ENCODE results near the gene CMC2.

CMC2 gene

DNA sequence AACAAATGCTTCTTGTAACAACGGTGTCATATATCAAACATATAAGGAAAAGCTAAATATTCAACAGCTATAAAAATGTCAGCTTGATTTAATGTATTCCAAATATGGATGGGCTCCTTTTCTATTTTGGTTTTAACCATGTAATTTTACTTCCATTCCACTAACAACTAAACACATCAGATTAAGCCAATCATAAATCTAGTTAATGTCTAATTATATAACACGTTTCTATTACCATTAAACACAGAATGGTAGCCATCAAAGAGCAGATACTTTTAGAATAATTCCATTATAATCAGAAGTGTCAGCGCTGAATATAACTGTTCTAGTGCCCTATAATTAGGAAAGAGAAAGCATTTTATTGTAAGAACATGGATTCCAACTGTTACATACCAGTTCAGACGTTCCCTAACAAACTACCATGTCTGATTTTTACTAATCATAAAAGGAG, 10.0 kb downstream of the CMC2 start (continued):
- TF ChIP-seq, protein P1, sequence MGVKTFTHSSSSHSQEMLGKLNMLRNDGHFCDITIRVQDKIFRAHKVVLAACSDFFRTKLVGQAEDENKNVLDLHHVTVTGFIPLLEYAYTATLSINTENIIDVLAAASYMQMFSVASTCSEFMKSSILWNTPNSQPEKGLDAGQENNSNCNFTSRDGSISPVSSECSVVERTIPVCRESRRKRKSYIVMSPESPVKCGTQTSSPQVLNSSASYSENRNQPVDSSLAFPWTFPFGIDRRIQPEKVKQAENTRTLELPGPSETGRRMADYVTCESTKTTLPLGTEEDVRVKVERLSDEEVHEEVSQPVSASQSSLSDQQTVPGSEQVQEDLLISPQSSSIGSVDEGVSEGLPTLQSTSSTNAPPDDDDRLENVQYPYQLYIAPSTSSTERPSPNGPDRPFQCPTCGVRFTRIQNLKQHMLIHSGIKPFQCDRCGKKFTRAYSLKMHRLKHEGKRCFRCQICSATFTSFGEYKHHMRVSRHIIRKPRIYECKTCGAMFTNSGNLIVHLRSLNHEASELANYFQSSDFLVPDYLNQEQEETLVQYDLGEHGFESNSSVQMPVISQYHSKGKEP (tag by site-specific recombination; IDR thresholded peaks at IDR 0.05) = peak; percentile 18; the same call in 1 of the 2 replicates
- TF ChIP-seq BCL11A (tag by site-specific recombination; IDR thresholded peaks at IDR 0.05; ENCODE audit: low read depth) (peak; percentile 64; the same call in 1 of the 2 replicates), ZNF621 (tag by site-specific recombination; IDR thresholded peaks at IDR 0.05) (no peak), ZXDB (tag by site-specific recombination; IDR thresholded peaks at IDR 0.05) (peak; percentile 92), ZNF366 (tag by site-specific recombination; conservative IDR thresholded peaks at IDR 0.05) (peak; percentile 92), ZNF626 (tag by site-specific recombination; IDR thresholded peaks at IDR 0.05) (no peak)
- TF ChIP-seq, protein P2, sequence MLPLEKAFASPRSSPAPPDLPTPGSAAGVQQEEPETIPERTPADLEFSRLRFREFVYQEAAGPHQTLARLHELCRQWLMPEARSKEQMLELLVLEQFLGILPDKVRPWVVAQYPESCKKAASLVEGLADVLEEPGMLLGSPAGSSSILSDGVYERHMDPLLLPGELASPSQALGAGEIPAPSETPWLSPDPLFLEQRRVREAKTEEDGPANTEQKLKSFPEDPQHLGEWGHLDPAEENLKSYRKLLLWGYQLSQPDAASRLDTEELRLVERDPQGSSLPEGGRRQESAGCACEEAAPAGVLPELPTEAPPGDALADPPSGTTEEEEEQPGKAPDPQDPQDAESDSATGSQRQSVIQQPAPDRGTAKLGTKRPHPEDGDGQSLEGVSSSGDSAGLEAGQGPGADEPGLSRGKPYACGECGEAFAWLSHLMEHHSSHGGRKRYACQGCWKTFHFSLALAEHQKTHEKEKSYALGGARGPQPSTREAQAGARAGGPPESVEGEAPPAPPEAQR (tag by site-specific recombination; IDR thresholded peaks at IDR 0.05) = no peak

DNA sequence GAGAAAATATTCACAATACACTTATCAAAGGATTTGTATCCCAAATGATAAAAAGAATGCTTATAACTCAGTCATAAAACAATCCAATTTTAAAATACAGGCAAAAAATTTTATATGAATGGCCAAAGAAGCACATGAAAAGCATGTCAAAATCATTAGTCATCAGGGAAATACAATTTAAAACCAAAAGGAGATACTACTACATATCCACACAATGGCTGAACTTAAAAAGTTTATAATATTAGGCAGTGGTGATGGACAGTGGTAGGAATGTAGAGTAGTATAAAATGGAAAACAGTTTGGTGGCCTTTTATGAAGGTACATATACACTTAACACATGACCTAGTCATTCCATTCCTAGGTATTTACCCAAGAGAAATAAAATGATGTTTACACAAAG, 12.2 kb downstream of the CMC2 start:
- Histone ChIP-seq H3K4me3 (ENCODE audit: low read depth, low read length) (no peak overlapping the region), H3K27ac (ENCODE audit: extremely low read depth, low read depth, low read length) (no peak overlapping the region)

DNA sequence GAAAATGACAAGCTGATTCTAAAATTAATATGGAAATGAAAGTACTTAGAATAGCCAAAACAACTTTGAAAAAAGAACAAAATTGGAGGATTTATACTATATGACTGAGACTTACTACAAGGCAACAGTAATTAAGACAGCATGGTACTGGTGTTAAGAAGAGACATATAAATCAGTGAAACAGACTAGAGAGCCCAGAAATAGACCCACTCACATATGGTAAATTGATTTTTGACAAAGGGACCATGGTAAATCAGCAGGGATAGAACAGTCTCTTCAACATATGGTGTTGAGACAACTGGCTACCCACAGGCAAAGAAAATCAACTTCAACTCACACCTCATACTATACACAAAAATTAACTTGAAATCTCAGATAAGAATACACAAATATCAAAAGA, 12.9 kb downstream of the CMC2 start:
- no peak overlapping the region for H3K4me3 ChIP-seq (ENCODE audit: low read depth, low read length)
- H3K36me3 ChIP-seq (ENCODE audit: control insufficient read depth in 2 of 2, insufficient read depth in 1 of 2, low read length in 2 of 2) = peaks cover 0 to 4% of the 10 kb centered on the region in 2 experiments; a peak in 2 of 3 replicates
- TF ChIP-seq, protein P3, sequence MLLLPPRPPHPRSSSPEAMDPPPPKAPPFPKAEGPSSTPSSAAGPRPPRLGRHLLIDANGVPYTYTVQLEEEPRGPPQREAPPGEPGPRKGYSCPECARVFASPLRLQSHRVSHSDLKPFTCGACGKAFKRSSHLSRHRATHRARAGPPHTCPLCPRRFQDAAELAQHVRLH (tag by site-specific recombination; IDR thresholded peaks at IDR 0.05) = no peak
- TF ChIP-seq HOXA7 (CRISPR knock-in tag; IDR thresholded peaks at IDR 0.05; ENCODE audit: borderline replicate concordance) (no peak), ZNF610 (tag by site-specific recombination; IDR thresholded peaks at IDR 0.05; ENCODE audit: borderline replicate concordance) (no peak), ZNF274 (IDR thresholded peaks at IDR 0.05; ENCODE audit: low read length) (no peak), ZNF274 (tag by site-specific recombination; IDR thresholded peaks at IDR 0.05; ENCODE audit: borderline replicate concordance) (no peak), EGR2 (tag by site-specific recombination; IDR thresholded peaks at IDR 0.05; ENCODE audit: low read depth) (no peak), ZNF837 (tag by site-specific recombination; IDR thresholded peaks at IDR 0.05) (no peak), ZBTB8A (tag by site-specific recombination; IDR thresholded peaks at IDR 0.05) (no peak), SCRT1 (tag by site-specific recombination; IDR thresholded peaks at IDR 0.05; ENCODE audit: borderline replicate concordance) (no peak)
- H3K27ac ChIP-seq (ENCODE audit: extremely low read depth, low read depth, low read length) = no peak overlapping the region
- H3K9me3 ChIP-seq (ENCODE audit: control insufficient read depth, insufficient read depth, low read depth, low read length) = no peaks in the 10 kb centered on the region
- ChIA-PET CTCF (interaction anchor here (1.4 to 1.8 kb wide), 4 partner anchors 10 to 42 kb away, joined by 3 to 13 read pairs (median 4); partner anchors contain the start of gene ATMIN), POLR2A (interaction anchor here (1.4 kb wide), 1 partner anchor 13 kb away, joined by 3 read pairs; the partner anchor contains the start of genes CENPN and CMC2)
- peaks cover 6% of the 10 kb centered on the region for H3K4me1 ChIP-seq (ENCODE audit: control insufficient read depth, insufficient read depth, low read length)

More for the DNA sequence above, 12.2 kb downstream of the CMC2 start:
- POLR2A ChIA-PET = no interaction called here
- CTCF ChIA-PET = interaction anchor here (1.0 to 1.8 kb wide), 3 partner anchors 10 to 41 kb away, joined by 3 to 5 read pairs (median 3); partner anchors contain the start of gene ATMIN
- H3K36me3 ChIP-seq (ENCODE audit: control insufficient read depth in 2 of 2, insufficient read depth in 1 of 2, low read length in 2 of 2) = peaks cover 0 to 4% of the 10 kb centered on the region in 2 experiments; a peak in 2 of 3 replicates
- H3K4me1 ChIP-seq (ENCODE audit: control insufficient read depth, insufficient read depth, low read length) = peaks cover 6% of the 10 kb centered on the region
- no peak for TF ChIP-seq ZNF843 (tag by site-specific recombination; IDR thresholded peaks at IDR 0.05)
- TF ChIP-seq, protein P4, sequence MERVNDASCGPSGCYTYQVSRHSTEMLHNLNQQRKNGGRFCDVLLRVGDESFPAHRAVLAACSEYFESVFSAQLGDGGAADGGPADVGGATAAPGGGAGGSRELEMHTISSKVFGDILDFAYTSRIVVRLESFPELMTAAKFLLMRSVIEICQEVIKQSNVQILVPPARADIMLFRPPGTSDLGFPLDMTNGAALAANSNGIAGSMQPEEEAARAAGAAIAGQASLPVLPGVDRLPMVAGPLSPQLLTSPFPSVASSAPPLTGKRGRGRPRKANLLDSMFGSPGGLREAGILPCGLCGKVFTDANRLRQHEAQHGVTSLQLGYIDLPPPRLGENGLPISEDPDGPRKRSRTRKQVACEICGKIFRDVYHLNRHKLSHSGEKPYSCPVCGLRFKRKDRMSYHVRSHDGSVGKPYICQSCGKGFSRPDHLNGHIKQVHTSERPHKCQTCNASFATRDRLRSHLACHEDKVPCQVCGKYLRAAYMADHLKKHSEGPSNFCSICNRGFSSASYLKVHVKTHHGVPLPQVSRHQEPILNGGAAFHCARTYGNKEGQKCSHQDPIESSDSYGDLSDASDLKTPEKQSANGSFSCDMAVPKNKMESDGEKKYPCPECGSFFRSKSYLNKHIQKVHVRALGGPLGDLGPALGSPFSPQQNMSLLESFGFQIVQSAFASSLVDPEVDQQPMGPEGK (tag by site-specific recombination; IDR thresholded peaks at IDR 0.05) = no peak
- H3K9me3 ChIP-seq (ENCODE audit: control insufficient read depth, insufficient read depth, low read depth, low read length) = no peaks in the 10 kb centered on the region
